GM12864 (cell line): Measurements from ENCODE around the gene AKAP7.

Source experiments
- DNase-seq: peaks from one replicate; pipeline ENCODE4 v3.0.0-alpha.2; 2011; ENCODE audit warnings: low read depth
- H3K4me3 ChIP-seq: 2 replicates; pipeline ENCODE4 v1.5.1; 2011; ENCODE audit warnings: mild to moderate bottlenecking, low read depth, low read length, control low read depth
- CTCF ChIP-seq: IDR thresholded peaks from 2 replicates; pipeline ENCODE4 v1.5.1; 2011; ENCODE audit warnings: low read depth, mild to moderate bottlenecking, moderate library complexity, low read length, control low read depth, inconsistent platforms; ENCODE audit errors: missing control alignments

Gene AKAP7

GRCh38 chr6:131244942-131245341 lies 109.7 kb downstream of the AKAP7 start:
- TF ChIP-seq CTCF, result no peak
- no peak for DNase-seq
- H3K4me3 ChIP-seq, result no peak overlapping the region

- DNase-seq, result peak; percentile 1
- H3K4me3 ChIP-seq, result no peak overlapping the region
- TF ChIP-seq CTCF, result no peak
Measured at GRCh38 chr6:131250122-131250521, 114.9 kb downstream of the AKAP7 start.

- no peak overlapping the region for H3K4me3 ChIP-seq
- DNase-seq, result no peak
- no peak for TF ChIP-seq CTCF
Measured at GRCh38 chr6:131250936-131251335, 115.7 kb downstream of the AKAP7 start.

- DNase-seq, result no peak
- TF ChIP-seq CTCF, result no peak
- H3K4me3 ChIP-seq, result no peak overlapping the region
Measured at GRCh38 chr6:131251590-131252199, 116.4 kb downstream of the AKAP7 start.

- no peak overlapping the region for H3K4me3 ChIP-seq
- TF ChIP-seq CTCF, result no peak
- no peak for DNase-seq
Measured at GRCh38 chr6:131255434-131255833, 120.2 kb downstream of the AKAP7 start.

- no peak for DNase-seq
- no peak for TF ChIP-seq CTCF
- H3K4me3 ChIP-seq, result no peak overlapping the region
Measured at GRCh38 chr6:131255911-131256310, 120.6 kb downstream of the AKAP7 start.

- H3K4me3 ChIP-seq, result no peak overlapping the region
- DNase-seq, result no peak
- no peak for TF ChIP-seq CTCF
Measured at GRCh38 chr6:131257104-131257503, 121.8 kb downstream of the AKAP7 start.
